ENCODE data around the gene CASKIN1.
"Not testable (repeated sequence)": the region's sequence is repeated elsewhere in the genome, so short reads cannot be mapped to it uniquely, and the experiment has no call there.

The CASKIN1 gene

DNA sequence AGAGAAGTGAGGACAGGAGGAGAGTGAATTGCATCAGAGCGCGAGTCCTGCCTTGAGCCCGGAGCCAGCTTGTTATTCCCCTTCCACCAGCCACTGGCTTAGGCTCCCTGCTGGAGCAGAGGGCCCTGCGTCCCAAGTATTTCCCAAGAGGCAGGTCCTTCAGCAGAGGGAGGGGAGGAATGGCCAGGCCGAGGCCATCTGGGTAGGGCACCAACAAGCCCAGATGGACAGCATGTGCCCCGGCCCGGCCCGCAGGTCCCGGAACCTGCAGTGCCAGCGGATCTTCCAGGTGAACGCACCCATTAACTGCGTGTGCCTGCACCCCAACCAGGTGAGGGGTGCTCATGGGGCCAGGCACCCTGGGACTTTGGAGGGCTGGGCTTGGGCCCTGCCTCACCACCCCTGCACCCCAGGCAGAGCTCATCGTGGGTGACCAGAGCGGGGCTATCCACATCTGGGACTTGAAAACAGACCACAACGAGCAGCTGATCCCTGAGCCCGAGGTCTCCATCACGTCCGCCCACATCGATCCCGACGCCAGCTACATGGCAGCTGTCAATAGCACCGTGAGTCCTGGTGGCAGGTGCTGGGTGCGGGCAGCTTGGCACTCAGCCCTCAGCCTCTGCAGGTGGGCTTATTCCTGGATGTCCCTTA is 10.5 kb upstream of the CASKIN1 start:
- Histone ChIP-seq H3K9me3 (ENCODE audit: insufficient read depth, low read length) (no peaks in the 10 kb centered on the region), H3K36me3 (ENCODE audit: insufficient read depth, insufficient read length, low read length) (peaks cover 57% of the 10 kb centered on the region), H3K27me3 (ENCODE audit: insufficient read depth, insufficient read length) (no peaks in the 10 kb centered on the region), H3K9ac (ENCODE audit: insufficient read length, low read depth) (peak overlapping the region; percentile 27), H3K4me3 (ENCODE audit: insufficient read length, low read depth) (no peak overlapping the region), H3K4me1 (ENCODE audit: insufficient read depth, insufficient read length) (peaks cover 24% of the 10 kb centered on the region)
- no peak for DNase-seq (ENCODE audit: low read depth, low spot score)
- TF ChIP-seq ZNF274 (IDR thresholded peaks at IDR 0.05; ENCODE audit: low read depth, low read length): no peak
- no peak for TF ChIP-seq YY1 (IDR thresholded peaks at IDR 0.05; ENCODE audit: insufficient read depth, insufficient read length)
- no peak for TF ChIP-seq SUZ12 (IDR thresholded peaks at IDR 0.05; ENCODE audit: extremely low read depth, insufficient read depth, insufficient read length)

DNA sequence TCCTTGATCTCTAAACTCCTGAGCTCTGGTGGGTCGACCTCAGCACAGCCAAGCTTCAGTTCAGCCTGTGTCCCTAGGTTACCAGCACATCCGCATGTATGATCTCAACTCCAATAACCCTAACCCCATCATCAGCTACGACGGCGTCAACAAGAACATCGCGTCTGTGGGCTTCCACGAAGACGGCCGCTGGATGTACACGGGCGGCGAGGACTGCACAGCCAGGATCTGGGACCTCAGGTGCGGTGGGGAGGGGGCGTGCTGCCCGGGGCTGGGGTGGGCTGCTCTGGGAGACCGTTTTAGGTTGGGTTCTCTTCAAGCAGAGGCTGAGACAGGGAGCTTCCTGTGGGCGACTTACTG is 10.0 kb upstream of the CASKIN1 start:
- peaks cover 52% of the 10 kb centered on the region for H3K36me3 ChIP-seq (ENCODE audit: insufficient read depth, insufficient read length, low read length)
- peak overlapping the region; percentile 97 for H3K9ac ChIP-seq (ENCODE audit: insufficient read length, low read depth)
- peak overlapping the region; percentile 89 for H3K4me3 ChIP-seq (ENCODE audit: insufficient read length, low read depth)
- peaks cover 20% of the 10 kb centered on the region for H3K4me1 ChIP-seq (ENCODE audit: insufficient read depth, insufficient read length)
- H3K27me3 ChIP-seq (ENCODE audit: insufficient read depth, insufficient read length): no peaks in the 10 kb centered on the region
- TF ChIP-seq YY1 (IDR thresholded peaks at IDR 0.05; ENCODE audit: insufficient read depth, insufficient read length) (no peak), ZNF274 (IDR thresholded peaks at IDR 0.05; ENCODE audit: low read depth, low read length) (no peak), SUZ12 (IDR thresholded peaks at IDR 0.05; ENCODE audit: extremely low read depth, insufficient read depth, insufficient read length) (no peak)
- no peak for DNase-seq (ENCODE audit: low read depth, low spot score)
- no peaks in the 10 kb centered on the region for H3K9me3 ChIP-seq (ENCODE audit: insufficient read depth, low read length)

DNA sequence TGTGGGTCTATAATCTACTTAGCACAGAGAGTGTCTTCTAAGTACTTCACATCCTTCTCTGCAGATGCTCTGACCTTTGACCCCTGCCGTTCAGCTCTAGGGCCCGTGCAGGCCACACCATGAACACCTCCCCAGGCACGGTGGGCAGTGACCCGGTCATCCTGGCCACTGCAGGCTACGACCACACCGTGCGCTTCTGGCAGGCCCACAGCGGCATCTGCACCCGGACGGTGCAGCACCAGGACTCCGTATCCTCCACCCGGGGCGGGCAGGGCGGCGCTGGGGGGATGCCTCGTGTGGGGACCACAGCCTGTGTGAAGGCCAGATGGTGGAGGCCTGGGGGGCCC is 9.5 kb upstream of the CASKIN1 start:
- Histone ChIP-seq H3K4me3 (ENCODE audit: insufficient read length, low read depth) (peak overlapping the region; percentile 89), H3K4me1 (ENCODE audit: insufficient read depth, insufficient read length) (peaks cover 17% of the 10 kb centered on the region), H3K9ac (ENCODE audit: insufficient read length, low read depth) (peak overlapping the region; percentile 97), H3K9me3 (ENCODE audit: insufficient read depth, low read length) (no peaks in the 10 kb centered on the region), H3K36me3 (ENCODE audit: insufficient read depth, insufficient read length, low read length) (peaks cover 50% of the 10 kb centered on the region), H3K27me3 (ENCODE audit: insufficient read depth, insufficient read length) (no peaks in the 10 kb centered on the region)
- TF ChIP-seq ZNF274 (IDR thresholded peaks at IDR 0.05; ENCODE audit: low read depth, low read length) (no peak), SUZ12 (IDR thresholded peaks at IDR 0.05; ENCODE audit: extremely low read depth, insufficient read depth, insufficient read length) (no peak), YY1 (IDR thresholded peaks at IDR 0.05; ENCODE audit: insufficient read depth, insufficient read length) (no peak)
- DNase-seq (ENCODE audit: low read depth, low spot score): no peak

DNA sequence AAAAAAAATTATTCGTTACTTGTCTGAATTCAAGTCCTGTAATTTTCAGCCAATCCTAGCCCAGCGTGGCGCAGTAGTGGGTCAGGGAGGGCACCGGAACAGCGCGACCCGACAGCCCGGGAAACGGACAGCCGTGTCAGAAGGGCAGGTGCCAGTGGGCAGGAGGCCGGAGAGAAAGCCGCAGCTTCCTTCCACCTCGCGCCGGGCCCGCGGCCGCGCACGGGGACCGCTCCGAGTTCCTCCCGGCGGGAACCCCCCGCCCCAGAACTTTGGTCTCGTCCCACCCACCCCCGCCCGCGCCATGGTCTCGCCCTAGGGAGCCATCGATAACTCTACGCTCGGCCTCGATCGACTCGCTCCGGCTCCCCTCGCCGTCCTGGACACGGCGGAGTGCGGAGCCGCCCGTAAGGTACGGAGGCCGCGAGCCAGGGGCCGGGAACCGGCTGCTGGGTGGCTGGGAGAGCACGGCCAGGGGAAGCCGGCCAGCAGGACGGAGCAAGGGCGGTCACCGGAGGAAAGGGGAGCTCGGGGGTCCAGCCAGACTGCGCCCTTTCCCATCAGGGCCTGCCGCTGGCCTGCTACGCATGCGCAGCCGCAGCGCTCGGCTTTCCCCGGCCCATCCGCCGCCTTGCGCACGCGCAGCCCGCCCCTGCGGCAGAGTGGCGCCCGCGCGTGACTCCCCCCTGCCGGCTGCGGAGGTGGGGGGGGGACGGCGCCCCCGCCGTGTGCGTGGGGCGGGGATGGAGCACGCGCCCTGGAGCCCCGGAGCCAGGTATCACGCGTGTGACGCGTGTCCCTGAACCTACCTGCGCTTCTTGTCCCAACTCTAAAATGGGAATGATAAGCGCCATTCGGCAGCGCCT is 8.9 kb upstream of the CASKIN1 start, which contains the start of gene MLST8:
Gene MLST8, plus strand, starts transcription at position 351 of the 863 bp plus-strand sequence. CDS start 632 bp downstream, outside the sequence.
- H3K36me3 ChIP-seq (ENCODE audit: insufficient read depth, insufficient read length, low read length): peaks cover 44% of the 10 kb centered on the region
- no peaks in the 10 kb centered on the region for H3K27me3 ChIP-seq (ENCODE audit: insufficient read depth, insufficient read length)
- H3K9me3 ChIP-seq (ENCODE audit: insufficient read depth, low read length): 0 out of 2 replicates have a peak, but pooled peaks cover 2% of the 10 kb centered on the region
- H3K4me3 ChIP-seq (ENCODE audit: insufficient read length, low read depth): peak within 1 kb of the TSS; percentile 89
- TF ChIP-seq YY1 (IDR thresholded peaks at IDR 0.05; ENCODE audit: insufficient read depth, insufficient read length): no peak
- TF ChIP-seq SUZ12 (IDR thresholded peaks at IDR 0.05; ENCODE audit: extremely low read depth, insufficient read depth, insufficient read length): no peak
- TF ChIP-seq ZNF274 (IDR thresholded peaks at IDR 0.05; ENCODE audit: low read depth, low read length): no peak
- peak within 1 kb of the TSS; percentile 97 for H3K9ac ChIP-seq (ENCODE audit: insufficient read length, low read depth)
- peaks cover 11% of the 10 kb centered on the region for H3K4me1 ChIP-seq (ENCODE audit: insufficient read depth, insufficient read length)
- peak; percentile 70 for DNase-seq (ENCODE audit: low read depth, low spot score)

DNA sequence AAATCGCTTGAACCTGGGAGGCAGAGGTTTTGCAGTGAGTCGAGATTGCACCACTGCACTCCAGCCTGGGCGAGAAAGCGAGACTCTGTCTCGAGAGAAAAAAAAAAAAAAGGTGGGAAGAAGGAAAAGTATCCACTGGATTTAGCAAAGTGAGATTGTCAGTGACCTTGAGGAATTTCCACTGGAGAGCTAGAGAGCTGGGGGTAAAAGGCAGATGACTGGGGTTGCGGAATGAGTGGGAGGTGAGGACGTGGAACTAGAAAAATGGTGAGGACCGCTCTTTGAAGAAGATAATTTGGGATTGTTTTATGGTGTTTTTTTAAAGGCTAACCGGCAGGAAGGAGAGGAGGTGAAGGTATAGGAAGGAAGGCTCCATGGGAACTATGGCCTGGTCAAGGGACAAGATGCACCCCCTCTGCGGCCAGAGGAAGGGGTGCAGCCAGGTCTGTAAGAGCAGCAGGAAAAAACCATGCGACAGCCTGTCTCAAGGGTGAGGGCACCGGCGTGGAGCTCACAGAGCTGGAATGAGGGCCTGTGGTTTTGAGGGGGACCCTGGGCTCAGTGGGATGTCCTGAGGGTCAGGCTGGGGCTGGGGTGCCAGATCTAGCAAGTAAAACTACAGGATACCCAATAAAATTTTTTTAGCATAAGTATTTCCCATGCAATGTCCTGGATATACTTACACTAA is 8.2 kb upstream of the CASKIN1 start:
- Histone ChIP-seq H3K36me3 (ENCODE audit: insufficient read depth, insufficient read length, low read length) (peaks cover 37% of the 10 kb centered on the region), H3K9ac (ENCODE audit: insufficient read length, low read depth) (peak overlapping the region; percentile 88), H3K27me3 (ENCODE audit: insufficient read depth, insufficient read length) (no peaks in the 10 kb centered on the region), H3K4me3 (ENCODE audit: insufficient read length, low read depth) (peak overlapping the region; percentile 89), H3K4me1 (ENCODE audit: insufficient read depth, insufficient read length) (peaks cover 7% of the 10 kb centered on the region), H3K9me3 (ENCODE audit: insufficient read depth, low read length) (0 out of 2 replicates have a peak, but pooled peaks cover 5% of the 10 kb centered on the region)
- no peak for DNase-seq (ENCODE audit: low read depth, low spot score)
- TF ChIP-seq SUZ12 (IDR thresholded peaks at IDR 0.05; ENCODE audit: extremely low read depth, insufficient read depth, insufficient read length) (no peak), ZNF274 (IDR thresholded peaks at IDR 0.05; ENCODE audit: low read depth, low read length) (no peak), YY1 (IDR thresholded peaks at IDR 0.05; ENCODE audit: insufficient read depth, insufficient read length) (no peak)

DNA sequence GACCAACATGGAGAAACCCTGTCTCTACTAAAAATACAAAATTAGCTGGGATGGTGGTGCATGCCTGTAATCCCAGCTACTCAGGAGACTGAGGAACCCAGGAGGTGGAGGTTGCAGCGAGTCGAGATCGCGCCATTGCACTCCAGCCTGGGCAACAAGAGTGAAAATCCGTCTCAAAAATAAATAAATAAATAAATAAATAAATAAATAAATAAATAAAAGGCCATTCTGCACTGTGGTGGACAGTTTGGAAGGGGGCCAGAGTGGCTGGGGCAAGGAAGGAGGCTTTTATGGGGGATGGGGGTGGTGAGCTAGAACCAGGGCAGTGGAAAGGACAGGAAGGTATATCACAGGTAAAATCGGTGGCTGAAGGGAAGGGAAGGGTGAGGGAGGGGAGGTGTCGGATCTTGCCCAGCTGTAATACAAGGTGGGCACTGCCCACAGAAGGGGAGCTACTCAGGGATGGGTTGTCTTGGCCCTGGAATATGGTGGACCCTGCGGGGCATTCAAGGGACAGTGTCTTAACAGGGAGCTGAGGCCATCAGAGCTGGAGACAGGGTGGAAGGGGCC is 6.8 kb upstream of the CASKIN1 start:
- H3K9me3 ChIP-seq (ENCODE audit: insufficient read depth, low read length); H3K9ac ChIP-seq (ENCODE audit: insufficient read length, low read depth); DNase-seq (ENCODE audit: low read depth, low spot score); H3K4me1 ChIP-seq (ENCODE audit: insufficient read depth, insufficient read length); H3K4me3 ChIP-seq (ENCODE audit: insufficient read length, low read depth): not testable (repeated sequence)
- Histone ChIP-seq H3K36me3 (ENCODE audit: insufficient read depth, insufficient read length, low read length) (peaks cover 23% of the 10 kb centered on the region), H3K27me3 (ENCODE audit: insufficient read depth, insufficient read length) (peaks cover 11% of the 10 kb centered on the region)

Measured in NT2/D1 (cell line).